GM12875 (cell line): Measurements from ENCODE around the gene LSM14A.

ENCODE experiments used
- H3K4me3 ChIP-seq: one replicate; pipeline ENCODE4 v1.5.1; 2011; ENCODE audit warnings: low read depth, low read length, control low read depth
- TF ChIP-seq, protein P1 (sequence below): IDR thresholded peaks from 2 replicates; pipeline ENCODE4 v1.5.1; 2011; ENCODE audit warnings: low read depth, mild to moderate bottlenecking, control low read depth, inconsistent platforms, low read length, moderate library complexity, borderline replicate concordance; ENCODE audit not compliant: insufficient read depth

Gene LSM14A

DNA sequence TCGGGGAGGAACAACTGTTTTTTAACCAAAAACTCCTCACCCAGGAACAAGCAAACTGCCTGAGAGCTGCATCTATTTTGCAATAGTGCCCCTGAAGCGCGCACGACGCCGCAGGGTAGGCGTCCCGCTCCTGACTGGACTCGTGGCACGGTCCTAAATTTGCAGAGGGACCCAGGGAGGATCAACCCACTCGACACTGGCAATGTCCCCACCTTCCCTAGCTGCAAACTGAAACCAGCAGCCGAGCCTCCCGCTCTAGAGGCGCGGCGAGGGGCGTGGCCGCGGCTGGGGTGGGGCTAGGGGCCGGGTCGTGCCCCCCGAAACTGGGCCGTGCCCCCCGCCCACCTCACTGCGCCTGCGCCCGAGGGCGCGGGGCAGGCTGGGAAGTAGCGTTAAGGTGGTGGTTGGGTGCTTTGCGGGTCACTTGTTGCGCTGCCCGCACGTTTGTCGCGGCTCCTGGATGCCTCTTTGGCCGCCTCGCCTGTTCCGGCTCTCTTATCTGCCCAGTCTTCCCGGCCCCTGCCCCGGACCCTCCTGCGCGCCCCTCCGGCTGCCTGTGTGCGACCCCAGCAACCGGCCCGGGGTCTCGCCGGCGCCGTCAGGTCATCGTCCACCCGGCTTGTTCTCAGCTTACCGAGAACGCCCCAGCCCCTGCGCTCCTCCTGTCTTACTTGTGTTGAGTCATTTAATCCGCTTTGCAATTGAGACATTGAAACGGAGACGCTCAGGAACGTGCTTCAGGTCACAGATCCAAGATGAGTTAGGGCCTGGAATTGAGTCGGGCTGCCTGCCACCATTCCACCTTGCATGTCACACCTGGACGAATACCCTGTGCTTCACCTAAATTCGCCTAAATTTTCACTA is 37.9 kb upstream of the LSM14A start:
- TF ChIP-seq, protein P1, sequence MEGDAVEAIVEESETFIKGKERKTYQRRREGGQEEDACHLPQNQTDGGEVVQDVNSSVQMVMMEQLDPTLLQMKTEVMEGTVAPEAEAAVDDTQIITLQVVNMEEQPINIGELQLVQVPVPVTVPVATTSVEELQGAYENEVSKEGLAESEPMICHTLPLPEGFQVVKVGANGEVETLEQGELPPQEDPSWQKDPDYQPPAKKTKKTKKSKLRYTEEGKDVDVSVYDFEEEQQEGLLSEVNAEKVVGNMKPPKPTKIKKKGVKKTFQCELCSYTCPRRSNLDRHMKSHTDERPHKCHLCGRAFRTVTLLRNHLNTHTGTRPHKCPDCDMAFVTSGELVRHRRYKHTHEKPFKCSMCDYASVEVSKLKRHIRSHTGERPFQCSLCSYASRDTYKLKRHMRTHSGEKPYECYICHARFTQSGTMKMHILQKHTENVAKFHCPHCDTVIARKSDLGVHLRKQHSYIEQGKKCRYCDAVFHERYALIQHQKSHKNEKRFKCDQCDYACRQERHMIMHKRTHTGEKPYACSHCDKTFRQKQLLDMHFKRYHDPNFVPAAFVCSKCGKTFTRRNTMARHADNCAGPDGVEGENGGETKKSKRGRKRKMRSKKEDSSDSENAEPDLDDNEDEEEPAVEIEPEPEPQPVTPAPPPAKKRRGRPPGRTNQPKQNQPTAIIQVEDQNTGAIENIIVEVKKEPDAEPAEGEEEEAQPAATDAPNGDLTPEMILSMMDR: no peak
- H3K4me3 ChIP-seq: peak overlapping the region; percentile 90

GRCh38 chr19:34135054-34135800 is 37.1 kb upstream of the LSM14A start:
- TF ChIP-seq, protein P1: no peak
- peak overlapping the region; percentile 90 for H3K4me3 ChIP-seq

GRCh38 chr19:34135821-34136611 is 36.3 kb upstream of the LSM14A start:
- no peak overlapping the region for H3K4me3 ChIP-seq
- TF ChIP-seq, protein P1: no peak

- H3K4me3 ChIP-seq: no peak overlapping the region
- TF ChIP-seq, protein P1: no peak
These were observed 31.3 kb upstream of the LSM14A start for GRCh38 chr19:34141025-34141424.

DNA sequence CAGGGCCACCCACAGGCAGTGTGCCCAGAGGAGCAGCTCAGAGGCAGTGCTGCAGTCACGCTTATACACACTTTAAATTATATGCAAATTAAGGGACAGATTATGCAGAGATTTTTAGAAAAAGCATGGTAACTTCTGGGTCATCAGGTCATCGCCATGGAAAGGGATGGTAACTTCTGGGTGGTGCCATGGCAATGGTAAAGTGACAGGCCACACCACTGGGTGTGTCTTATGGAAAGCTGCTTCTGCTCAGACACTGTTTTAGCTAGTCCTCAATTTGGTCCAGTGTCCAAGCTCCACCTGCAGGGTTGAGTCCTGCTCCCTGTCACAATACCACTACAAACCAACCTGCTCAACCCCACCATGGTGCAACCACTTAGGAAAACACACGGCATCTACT is 29.9 kb upstream of the LSM14A start:
- no peak overlapping the region for H3K4me3 ChIP-seq
- TF ChIP-seq, protein P1: no peak

DNA sequence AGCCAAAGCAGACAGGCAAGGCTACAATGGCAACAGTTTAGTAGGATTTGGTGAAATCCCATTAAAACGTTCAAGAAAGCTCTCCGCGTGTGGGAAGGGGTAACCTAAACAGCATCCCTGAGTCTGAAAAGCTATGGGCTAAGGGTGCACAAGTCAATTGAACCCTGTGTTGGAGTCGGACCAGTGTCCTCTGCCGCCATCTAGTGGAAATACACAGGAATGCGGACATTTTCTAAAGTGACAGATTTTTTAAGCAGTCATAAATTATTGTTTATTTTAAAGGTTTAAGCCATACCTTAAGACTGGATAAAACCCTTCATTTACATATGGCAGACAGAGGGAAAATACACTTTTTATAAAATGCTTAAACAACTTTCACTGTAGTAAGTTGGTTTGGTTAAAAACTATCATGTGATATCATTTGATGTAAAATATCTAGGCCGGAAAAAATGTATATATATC is 26.5 kb upstream of the LSM14A start:
- TF ChIP-seq, protein P1: peak; percentile 63
- H3K4me3 ChIP-seq: no peak overlapping the region
